H1 (cell line): ENCODE measurements around the gene CHDH. TPM values are rescaled to one million over a fixed set of nuclear protein-coding genes. Genes with fewer than 3 reads are reported as not detected.

ENCODE experiments used
- CTCF ChIA-PET: fragments of 300-600 bp; sonication (Branson Sonifier 250); formaldehyde crosslinking; loops from one replicate; lab custom pipeline; 2021; ENCODE audit not compliant: partially characterized antibody; lab: Charles Lee
- POLR2A ChIA-PET: fragments of 300-600 bp; sonication (Branson Sonifier 250); formaldehyde crosslinking; loops from one replicate; lab custom pipeline; 2021; ENCODE audit warnings: inconsistent platforms; ENCODE audit not compliant: partially characterized antibody; lab: Charles Lee
- DNase-seq, 2 experiments: peaks; one replicate each; pipeline versions ENCODE4 v3.0.0 to v3.0.0-alpha.2; 2010 to 2022; ENCODE audit warnings: low spot score in 2 of 2, low read depth in 1 of 2, mixed read lengths in 1 of 2
- FAIRE-seq: peaks from 2 replicates; lab custom pipeline; 2011; peaks lifted over from hg19 to GRCh38; lab: Jason Lieb, UNC
- H2AFZ ChIP-seq: 2 replicates; pipeline ENCODE4 v1.8.1; 2012; ENCODE audit warnings: low read length, inconsistent platforms
- H2AK5ac ChIP-seq: 2 replicates; pipeline ENCODE4 v1.6.1; 2013; ENCODE audit warnings: low read depth, low read length
- H2BK120ac ChIP-seq: replicated peaks from 2 replicates; pipeline ENCODE3; 2013; ENCODE audit warnings: low read depth, low read length, inconsistent platforms
- H2BK12ac ChIP-seq: 2 replicates; pipeline ENCODE4 v1.6.1; 2013; ENCODE audit warnings: low read depth, low read length
- H2BK15ac ChIP-seq: 2 replicates; pipeline ENCODE4 v1.6.1; 2013; ENCODE audit warnings: low read length
- H2BK20ac ChIP-seq: 2 replicates; pipeline ENCODE4 v1.6.1; 2013; ENCODE audit warnings: low read length
- H2BK5ac ChIP-seq: 2 replicates; pipeline ENCODE4 v1.6.1; 2013; ENCODE audit warnings: low read depth, low read length
- H3K14ac ChIP-seq: 2 replicates; pipeline ENCODE4 v1.6.1; 2013; ENCODE audit warnings: inconsistent platforms; ENCODE audit not compliant: insufficient read length
- H3K18ac ChIP-seq: 2 replicates; pipeline ENCODE4 v1.6.1; 2013; ENCODE audit warnings: low read length; ENCODE audit errors: extremely low read depth
- H3K23ac ChIP-seq: 2 replicates; pipeline ENCODE4 v1.6.1; 2013; ENCODE audit warnings: inconsistent platforms; ENCODE audit not compliant: insufficient read length
- H3K23me2 ChIP-seq: 2 replicates; pipeline ENCODE4 v1.6.1; 2013; ENCODE audit warnings: low read depth, low read length
- H3K27ac ChIP-seq: 2 replicates; pipeline ENCODE4 v1.6.1; 2011; ENCODE audit warnings: low read depth, low read length, inconsistent platforms
- H3K27me3 ChIP-seq, 4 experiments: replicated peaks in 1 of 4; 1 replicate in 1 of 4; 2 replicates in 3 of 4; pipeline versions ENCODE4 v1.6.1 to v1.8.1; 2011 to 2013; ENCODE audit warnings: low read length in 3 of 4, mild to moderate bottlenecking in 3 of 4, inconsistent platforms in 2 of 4, mixed read lengths in 2 of 4, moderate library complexity in 1 of 4; ENCODE audit not compliant: control insufficient read depth in 3 of 4, insufficient read depth in 3 of 4; ENCODE audit errors: extremely low read depth in 1 of 4
- H3K36me3 ChIP-seq, 4 experiments: 2 replicates each; pipeline versions ENCODE4 v1.6.1 to v1.8.1; 2011 to 2013; ENCODE audit warnings: mild to moderate bottlenecking in 4 of 4, low read length in 3 of 4, moderate library complexity in 2 of 4, control low read depth in 1 of 4, inconsistent platforms in 1 of 4; ENCODE audit not compliant: insufficient read depth in 4 of 4, control insufficient read depth in 2 of 4
- H3K4ac ChIP-seq: replicated peaks from 2 replicates; pipeline ENCODE3; 2013; ENCODE audit warnings: low read length, low read depth, mixed read lengths, inconsistent platforms; ENCODE audit not compliant: insufficient read length
- H3K4me1 ChIP-seq, 4 experiments: replicated peaks in 1 of 4; 1 replicate in 1 of 4; 2 replicates in 3 of 4; pipeline versions ENCODE4 v1.6.1 to v1.8.1; 2011 to 2013; ENCODE audit warnings: low read length in 3 of 4, inconsistent platforms in 2 of 4, mixed read lengths in 1 of 4; ENCODE audit not compliant: insufficient read depth in 4 of 4, control insufficient read depth in 3 of 4
- H3K4me2 ChIP-seq, 2 experiments: 2 replicates each; pipeline versions ENCODE4 v1.6.1 to v1.8.1; 2011 to 2013; ENCODE audit warnings: low read depth in 2 of 2, low read length in 2 of 2, control low read depth in 1 of 2, inconsistent platforms in 1 of 2, mild to moderate bottlenecking in 1 of 2; ENCODE audit not compliant: insufficient read depth in 1 of 2
- H3K4me3 ChIP-seq, 4 experiments: fragments of 200-600, 300-600 bp in 1 of 4; sonication (generic), shearing (Covaris generic), sonication (Bioruptor Twin) in 1 of 4; 2 replicates each; pipeline versions ENCODE4 v1.5.1 to v1.8.1; 2011 to 2016; ENCODE audit warnings: low read length in 4 of 4, low read depth in 3 of 4, control low read depth in 2 of 4, inconsistent platforms in 2 of 4, mild to moderate bottlenecking in 2 of 4, mixed read lengths in 1 of 4, moderate library complexity in 1 of 4; ENCODE audit not compliant: insufficient read depth in 2 of 4; ENCODE audit errors: extremely low read depth in 1 of 4
- H3K56ac ChIP-seq: replicated peaks from 2 replicates; pipeline ENCODE3; 2013; ENCODE audit warnings: low read depth, mild to moderate bottlenecking, mixed read lengths, low read length, inconsistent platforms; ENCODE audit not compliant: insufficient read length
- H3K79me1 ChIP-seq: 2 replicates; pipeline ENCODE4 v1.6.1; 2013; ENCODE audit warnings: low read depth, low read length, control low read depth
- H3K79me2 ChIP-seq, 2 experiments: 2 replicates each; pipeline versions ENCODE4 v1.6.1 to v1.8.1; 2012 to 2013; ENCODE audit warnings: low read length in 2 of 2, mild to moderate bottlenecking in 2 of 2, inconsistent platforms in 1 of 2; ENCODE audit not compliant: insufficient read depth in 2 of 2, control insufficient read depth in 1 of 2
- H3K9ac ChIP-seq, 4 experiments: replicated peaks in 1 of 4; 1 replicate in 1 of 4; 2 replicates in 3 of 4; pipeline versions ENCODE4 v1.6.1 to v1.8.1; 2011 to 2013; ENCODE audit warnings: low read depth in 3 of 4, low read length in 3 of 4, control low read depth in 2 of 4, mild to moderate bottlenecking in 2 of 4, moderate library complexity in 2 of 4, inconsistent platforms in 1 of 4; ENCODE audit errors: extremely low read depth in 1 of 4
- H3K9me3 ChIP-seq, 2 experiments: 2 replicates each; pipeline versions ENCODE4 v1.6.1 to v1.8.1; 2012 to 2013; ENCODE audit warnings: mild to moderate bottlenecking in 2 of 2, moderate library complexity in 2 of 2, control low read depth in 1 of 2, inconsistent platforms in 1 of 2, low read depth in 1 of 2, low read length in 1 of 2, mixed read lengths in 1 of 2; ENCODE audit not compliant: insufficient read depth in 2 of 2
- H4K20me1 ChIP-seq, 2 experiments: replicated peaks in 1 of 2; 2 replicates each; pipeline versions ENCODE3 to v1.8.1; 2011 to 2013; ENCODE audit warnings: inconsistent platforms in 2 of 2, low read length in 2 of 2, mild to moderate bottlenecking in 1 of 2; ENCODE audit not compliant: insufficient read depth in 2 of 2, control insufficient read depth in 1 of 2
- H4K5ac ChIP-seq: 2 replicates; pipeline ENCODE4 v1.6.1; 2013; ENCODE audit warnings: low read length, low read depth, mixed read lengths, inconsistent platforms; ENCODE audit not compliant: insufficient read length
- H4K8ac ChIP-seq: 2 replicates; pipeline ENCODE4 v1.8.0; 2013; ENCODE audit warnings: mild to moderate bottlenecking, moderate library complexity, low read length, inconsistent platforms; ENCODE audit not compliant: insufficient read depth; ENCODE audit errors: extremely low read depth
- H4K91ac ChIP-seq: replicated peaks from 2 replicates; pipeline ENCODE3; 2013; ENCODE audit warnings: low read length, mixed read lengths, inconsistent platforms; ENCODE audit not compliant: insufficient read length
- BACH1 ChIP-seq: IDR thresholded peaks from 2 replicates; pipeline ENCODE4 v1.6.1; 2012; ENCODE audit warnings: low read length, improper control_type of control experiment
- BCL11A ChIP-seq, 2 experiments: IDR thresholded peaks; one replicate each; pipeline ENCODE4 v1.6.1; 2011; ENCODE audit warnings: low read depth in 2 of 2, low read length in 2 of 2, mild to moderate bottlenecking in 2 of 2
- CEBPB ChIP-seq: IDR thresholded peaks from 2 replicates; pipeline ENCODE4 v1.6.1; 2012; ENCODE audit warnings: low read depth, low read length
- RNF2 ChIP-seq: fragments of 200-900, 300-1000 bp; sonication (generic); IDR thresholded peaks from 2 replicates; pipeline ENCODE4 v1.7.1; 2016; ENCODE audit warnings: borderline replicate concordance, low read depth, mild to moderate bottlenecking, antibody characterized with exemption, low read length; ENCODE audit not compliant: poor library complexity, severe bottlenecking; ENCODE audit errors: missing control alignments
- TEAD4 ChIP-seq: IDR thresholded peaks from 2 replicates; pipeline ENCODE4 v1.6.1; 2012; ENCODE audit warnings: low read depth, low read length, inconsistent platforms, mixed read lengths
- WGBS, 2 experiments: shearing (Covaris generic) in 1 of 2; methylation state at CpG; one replicate each; pipeline versions ENCODE4 v1.1.6 to v1.1.7; 2013 to 2015; ENCODE audit warnings: low lambda C conversion rate in 2 of 2, mixed read lengths in 2 of 2, inconsistent platforms in 1 of 2, low coverage in 1 of 2, missing lambda C conversion rate in 1 of 2; ENCODE audit not compliant: insufficient replicate concordance in 2 of 2, insufficient coverage in 1 of 2, insufficient read length in 1 of 2; ENCODE audit errors: extremely low coverage in 1 of 2, missing lambda C conversion rate in 1 of 2; 5-methylcytosine and 5-hydroxymethylcytosine counted together
- polyA plus RNA-seq, 7 experiments: library from polyadenylated mRNA; depleted of rRNA in 3 of 7; stranded (reverse) in 5 of 7; unstranded in 2 of 7; fragments of >200 nt in 5 of 7; fragments of 200-250 nt in 2 of 7; gene quantifications; 1 replicate in 5 of 7; 2 replicates in 1 of 7; 4 replicates in 1 of 7; pipeline versions ENCODE4 v1.2.1 to v1.2.3, GENCODE V29; 2011 to 2013; ENCODE audit warnings: missing spikeins in 2 of 7, mixed read lengths in 2 of 7
- total RNA-seq: library from RNA; stranded (reverse); fragmentation: NEBNext Ultra II Directional; extraction: Animal tissue kit (Norgen Biotek cat#: 25700); gene quantifications from 2 replicates; pipeline ENCODE4 v1.2.1, GENCODE V29; 2021
- TF ChIP-seq, protein P1 (sequence below), 3 experiments: IDR thresholded peaks; 1 replicate in 2 of 3; 2 replicates in 1 of 3; pipeline versions ENCODE4 v1.5.1 to v1.6.1; 2011; ENCODE audit warnings: low read length in 3 of 3, mild to moderate bottlenecking in 3 of 3, inconsistent platforms in 2 of 3, low read depth in 1 of 3, moderate library complexity in 1 of 3; ENCODE audit not compliant: insufficient read depth in 1 of 3; ENCODE audit errors: control extremely low read depth in 1 of 3
- TF ChIP-seq, protein P2 (sequence below): IDR thresholded peaks from 2 replicates; pipeline ENCODE4 v1.6.1; 2012; ENCODE audit warnings: inconsistent platforms

CHDH gene
- total and polyA plus RNA-seq, 2 of the 8 experiments (the other 6 are each of a cell fraction or from before 2014, with no cell fraction given) = 4.9 to 10.3 TPM

DNA sequence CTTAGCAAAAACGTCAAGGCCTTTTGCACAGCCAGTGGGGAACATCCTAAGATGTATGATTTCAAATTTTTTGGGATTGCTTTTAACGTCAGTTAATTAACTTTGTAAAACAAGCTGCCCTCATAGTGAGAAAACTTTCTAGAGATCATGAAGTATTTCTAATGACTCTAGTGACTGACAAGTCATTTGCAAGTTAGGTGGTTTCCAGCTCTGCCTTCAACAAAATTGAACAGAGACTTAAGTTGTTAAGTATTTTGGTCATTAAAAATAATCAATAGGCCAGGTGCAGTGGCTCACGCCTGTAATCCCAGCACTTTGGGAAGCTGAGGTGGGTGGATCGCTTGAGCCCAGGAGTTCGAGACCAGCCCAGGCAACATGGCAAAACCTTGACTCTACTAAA is 71.2 kb downstream of the CHDH start:
- H3K23me2 ChIP-seq = no peaks in the 10 kb centered on the region
- H3K9ac ChIP-seq = no peak overlapping the region
- no peak overlapping the region for H3K18ac ChIP-seq
- H3K27me3 ChIP-seq = no peaks in the 10 kb centered on the region
- no peaks in the 10 kb centered on the region for H3K79me1 ChIP-seq
- H2AFZ ChIP-seq = no peak overlapping the region
- 80% methylated on average over 5 of the region's 5 CpGs; no CpG with 5 or more reads in 1 of the 2 experiments for WGBS, 2 experiments
- no peak overlapping the region for H2BK20ac ChIP-seq
- FAIRE-seq (no peak), DNase-seq (no peak)
- H2AK5ac ChIP-seq = no peak overlapping the region
- H4K8ac ChIP-seq = no peak overlapping the region
- H3K9me3 ChIP-seq = no peaks in the 10 kb centered on the region; a peak in 1 of 4 replicates
- ChIA-PET CTCF (interaction anchor here (0.9 to 3.4 kb wide), 4 partner anchors 9 to 439 kb away, joined by 3 to 10 read pairs (median 4); no protein-coding TSS in a partner anchor), POLR2A (no interaction called here)
- H2BK12ac ChIP-seq = no peak overlapping the region
- H3K27ac ChIP-seq = no peak overlapping the region
- H3K36me3 ChIP-seq = no peaks in the 10 kb centered on the region
- no peaks in the 10 kb centered on the region for H4K20me1 ChIP-seq
- no peak overlapping the region for H3K4ac ChIP-seq
- H3K4me2 ChIP-seq = no peak overlapping the region
- no peak overlapping the region for H2BK5ac ChIP-seq
- no peak overlapping the region for H3K14ac ChIP-seq
- no peak overlapping the region for H4K91ac ChIP-seq
- no peaks in the 10 kb centered on the region for H3K79me2 ChIP-seq
- TF ChIP-seq RNF2 (no peak), BCL11A (IDR thresholded peaks at IDR 0.05; ENCODE audit: low read depth in 2 of 2, low read length in 2 of 2) (no peak), TEAD4 (no peak), CEBPB (no peak), BACH1 (no peak)
- TF ChIP-seq, protein P1, sequence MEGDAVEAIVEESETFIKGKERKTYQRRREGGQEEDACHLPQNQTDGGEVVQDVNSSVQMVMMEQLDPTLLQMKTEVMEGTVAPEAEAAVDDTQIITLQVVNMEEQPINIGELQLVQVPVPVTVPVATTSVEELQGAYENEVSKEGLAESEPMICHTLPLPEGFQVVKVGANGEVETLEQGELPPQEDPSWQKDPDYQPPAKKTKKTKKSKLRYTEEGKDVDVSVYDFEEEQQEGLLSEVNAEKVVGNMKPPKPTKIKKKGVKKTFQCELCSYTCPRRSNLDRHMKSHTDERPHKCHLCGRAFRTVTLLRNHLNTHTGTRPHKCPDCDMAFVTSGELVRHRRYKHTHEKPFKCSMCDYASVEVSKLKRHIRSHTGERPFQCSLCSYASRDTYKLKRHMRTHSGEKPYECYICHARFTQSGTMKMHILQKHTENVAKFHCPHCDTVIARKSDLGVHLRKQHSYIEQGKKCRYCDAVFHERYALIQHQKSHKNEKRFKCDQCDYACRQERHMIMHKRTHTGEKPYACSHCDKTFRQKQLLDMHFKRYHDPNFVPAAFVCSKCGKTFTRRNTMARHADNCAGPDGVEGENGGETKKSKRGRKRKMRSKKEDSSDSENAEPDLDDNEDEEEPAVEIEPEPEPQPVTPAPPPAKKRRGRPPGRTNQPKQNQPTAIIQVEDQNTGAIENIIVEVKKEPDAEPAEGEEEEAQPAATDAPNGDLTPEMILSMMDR (IDR thresholded peaks at IDR 0.05; ENCODE audit: control extremely low read depth in 1 of 3, insufficient read depth in 1 of 3, low read depth in 1 of 3, low read length in 3 of 3) = no peak
- TF ChIP-seq, protein P2, sequence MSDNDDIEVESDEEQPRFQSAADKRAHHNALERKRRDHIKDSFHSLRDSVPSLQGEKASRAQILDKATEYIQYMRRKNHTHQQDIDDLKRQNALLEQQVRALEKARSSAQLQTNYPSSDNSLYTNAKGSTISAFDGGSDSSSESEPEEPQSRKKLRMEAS = no peak
- H3K56ac ChIP-seq = no peak overlapping the region
- H2BK15ac ChIP-seq = no peak overlapping the region
- H3K4me3 ChIP-seq = no peak overlapping the region
- no peak overlapping the region for H3K23ac ChIP-seq
- no peak overlapping the region for H2BK120ac ChIP-seq
- no peak overlapping the region for H4K5ac ChIP-seq
- peaks cover 0 to 6% (median 3%) of the 10 kb centered on the region in 4 experiments; a peak in 5 of 7 replicates for H3K4me1 ChIP-seq
